Trophoblast cell (in vitro differentiated cells and primary cell): ENCODE results near the gene NAIP. TPM values are rescaled to one million over a fixed set of nuclear protein-coding genes. Genes with fewer than 3 reads are reported as not detected.
"Not testable (repeated sequence)": the region's sequence is repeated elsewhere in the genome, so short reads cannot be mapped to it uniquely, and the experiment has no call there.

Experiments
- DNase-seq, 2 donors: peaks; one replicate each; pipeline ENCODE4 v3.0.0-alpha.2; 2016
- H2AFZ ChIP-seq: 2 replicates; pipeline ENCODE4 v1.6.1; 2013; ENCODE audit warnings: low read length, moderate library complexity, mild to moderate bottlenecking; ENCODE audit not compliant: insufficient read depth, poor library complexity
- H2AK5ac ChIP-seq: 2 replicates; pipeline ENCODE4 v1.6.1; 2013; ENCODE audit warnings: mild to moderate bottlenecking, low read length
- H2BK120ac ChIP-seq: 2 replicates; pipeline ENCODE4 v1.6.1; 2013; ENCODE audit warnings: low read length, mild to moderate bottlenecking, moderate library complexity; ENCODE audit not compliant: insufficient read depth, poor library complexity
- H2BK12ac ChIP-seq: 2 replicates; pipeline ENCODE4 v1.6.1; 2013; ENCODE audit warnings: mild to moderate bottlenecking, low read length, moderate library complexity
- H2BK5ac ChIP-seq: 2 replicates; pipeline ENCODE4 v1.6.1; 2013; ENCODE audit warnings: low read length, low read depth, moderate library complexity, mild to moderate bottlenecking; ENCODE audit not compliant: poor library complexity
- H3K14ac ChIP-seq: 2 replicates; pipeline ENCODE4 v1.6.1; 2013; ENCODE audit warnings: mild to moderate bottlenecking, low read length
- H3K18ac ChIP-seq: 2 replicates; pipeline ENCODE4 v1.6.1; 2013; ENCODE audit warnings: mild to moderate bottlenecking, low read length
- H3K23ac ChIP-seq: 2 replicates; pipeline ENCODE4 v1.6.1; 2013; ENCODE audit warnings: low read length
- H3K27ac ChIP-seq: 2 replicates; pipeline ENCODE4 v1.5.1; 2013; ENCODE audit warnings: low read depth, mild to moderate bottlenecking, inconsistent platforms, low read length, moderate library complexity
- H3K27me3 ChIP-seq: 2 replicates; pipeline ENCODE4 v1.6.1; 2013; ENCODE audit warnings: inconsistent platforms, mild to moderate bottlenecking, low read length, moderate library complexity; ENCODE audit not compliant: insufficient read depth
- H3K36me3 ChIP-seq, 2 experiments: 1 replicate in 1 of 2; 2 replicates in 1 of 2; pipeline ENCODE4 v1.6.1; 2013; ENCODE audit warnings: low read length in 2 of 2, mild to moderate bottlenecking in 2 of 2, moderate library complexity in 1 of 2; ENCODE audit not compliant: insufficient read depth in 2 of 2, control insufficient read depth in 1 of 2
- H3K4ac ChIP-seq: 2 replicates; pipeline ENCODE4 v1.6.1; 2013; ENCODE audit warnings: low read depth, mild to moderate bottlenecking, low read length, moderate library complexity
- H3K4me1 ChIP-seq, 2 experiments: 1 replicate in 1 of 2; 2 replicates in 1 of 2; pipeline ENCODE4 v1.6.1; 2013; ENCODE audit warnings: low read length in 2 of 2, mild to moderate bottlenecking in 2 of 2, moderate library complexity in 1 of 2; ENCODE audit not compliant: insufficient read depth in 2 of 2, control insufficient read depth in 1 of 2
- H3K4me2 ChIP-seq: 2 replicates; pipeline ENCODE4 v1.6.1; 2013; ENCODE audit warnings: inconsistent platforms, mild to moderate bottlenecking, low read length, moderate library complexity
- H3K4me3 ChIP-seq: 2 replicates; pipeline ENCODE4 v1.5.1; 2013; ENCODE audit warnings: mild to moderate bottlenecking, low read depth, low read length, inconsistent platforms
- H3K79me1 ChIP-seq: one replicate; pipeline ENCODE4 v1.6.1; 2013; ENCODE audit warnings: low read length
- H3K79me2 ChIP-seq: 2 replicates; pipeline ENCODE4 v1.6.1; 2013; ENCODE audit warnings: low read length, mild to moderate bottlenecking; ENCODE audit not compliant: control insufficient read depth, insufficient read depth, poor library complexity
- H3K9ac ChIP-seq: 2 replicates; pipeline ENCODE4 v1.6.1; 2013; ENCODE audit warnings: mild to moderate bottlenecking, low read length
- H3K9me3 ChIP-seq: 2 replicates; pipeline ENCODE4 v1.6.1; 2013; ENCODE audit warnings: low read depth, mild to moderate bottlenecking, control low read depth, inconsistent platforms, low read length; ENCODE audit not compliant: insufficient read depth
- H4K12ac ChIP-seq: 2 replicates; pipeline ENCODE4 v1.6.1; 2013; ENCODE audit warnings: low read depth, mild to moderate bottlenecking, low read length, moderate library complexity
- H4K8ac ChIP-seq: 2 replicates; pipeline ENCODE4 v1.6.1; 2013; ENCODE audit warnings: low read depth, mild to moderate bottlenecking, low read length, moderate library complexity
- H4K91ac ChIP-seq: one replicate; pipeline ENCODE4 v1.6.1; 2013; ENCODE audit warnings: low read depth, mild to moderate bottlenecking, low read length, moderate library complexity
- WGBS: extraction: QIAGEN DNeasy Blood & Tissue Kit; methylation state at CpG from one replicate; pipeline ENCODE4 v1.1.7; 2013; ENCODE audit warnings: missing lambda C conversion rate; ENCODE audit not compliant: insufficient read length, insufficient coverage; ENCODE audit errors: extremely low coverage; 5-methylcytosine and 5-hydroxymethylcytosine counted together
- polyA plus RNA-seq: library from polyadenylated mRNA; stranded (reverse); fragments of 200-250 nt; gene quantifications from 2 replicates; pipeline ENCODE4 v1.2.3, GENCODE V29; 2013

Gene NAIP
- polyA plus RNA-seq, result 2.0 and 2.1 TPM in 2 replicates

- not testable (repeated sequence) for H3K79me2 ChIP-seq, H3K4me3 ChIP-seq, DNase-seq, H3K9me3 ChIP-seq, H3K27ac ChIP-seq, H3K14ac ChIP-seq, H4K91ac ChIP-seq, H3K79me1 ChIP-seq, H4K8ac ChIP-seq, H2AK5ac ChIP-seq, H3K18ac ChIP-seq, H2BK12ac ChIP-seq, H2AFZ ChIP-seq, H2BK120ac ChIP-seq, H3K36me3 ChIP-seq, H4K12ac ChIP-seq, H3K27me3 ChIP-seq, H3K4me2 ChIP-seq, H3K9ac ChIP-seq, H3K4ac ChIP-seq, H3K23ac ChIP-seq, H2BK5ac ChIP-seq, H3K4me1 ChIP-seq
- WGBS, result no CpG with 5 or more reads among the region's 8 CpGs
These were observed at the start of gene NAIP for GRCh38 chr5:71025289-71025953. NAIP (minus strand) TSS chr5:71025339; CDS start chr5:71012915, 12,424 bp downstream.

GRCh38 chr5:71067262-71067928, 42.3 kb upstream of the NAIP start, which contains the start of gene GTF2H2:
GTF2H2 (minus strand) TSS chr5:71067676; CDS start chr5:71062763, 4,913 bp downstream.
- not testable (repeated sequence) for H2BK120ac ChIP-seq, H4K12ac ChIP-seq, H3K79me1 ChIP-seq, H3K9me3 ChIP-seq, H3K36me3 ChIP-seq, H3K4me3 ChIP-seq, H2AK5ac ChIP-seq, H2BK12ac ChIP-seq, H3K79me2 ChIP-seq, H2BK5ac ChIP-seq, H4K91ac ChIP-seq, H2AFZ ChIP-seq, H3K4me2 ChIP-seq, DNase-seq, H3K18ac ChIP-seq, H3K9ac ChIP-seq, H3K4me1 ChIP-seq, H3K27me3 ChIP-seq, H3K23ac ChIP-seq, H3K4ac ChIP-seq, H3K14ac ChIP-seq, H3K27ac ChIP-seq, H4K8ac ChIP-seq
- WGBS, result no CpG with 5 or more reads among the region's 46 CpGs

GRCh38 chr5:71061322-71061721, 36.2 kb upstream of the NAIP start:
- H3K36me3 ChIP-seq, H2BK12ac ChIP-seq, H3K27ac ChIP-seq, H3K79me2 ChIP-seq, H3K9ac ChIP-seq, H3K4me3 ChIP-seq, H2AK5ac ChIP-seq, H3K9me3 ChIP-seq, H4K12ac ChIP-seq, H3K18ac ChIP-seq, H2BK5ac ChIP-seq, H3K4me1 ChIP-seq, H4K8ac ChIP-seq, DNase-seq, H2AFZ ChIP-seq, H3K4ac ChIP-seq, H3K23ac ChIP-seq, H3K79me1 ChIP-seq, H4K91ac ChIP-seq, H3K14ac ChIP-seq, H3K4me2 ChIP-seq, H3K27me3 ChIP-seq, H2BK120ac ChIP-seq: not testable (repeated sequence)
- WGBS, result no CpG with 5 or more reads among the region's 1 CpG

GRCh38 chr5:71059426-71059825, 34.3 kb upstream of the NAIP start:
- H4K8ac ChIP-seq, H3K79me2 ChIP-seq, H3K27ac ChIP-seq, H4K91ac ChIP-seq, H3K4me2 ChIP-seq, H2AK5ac ChIP-seq, H3K36me3 ChIP-seq, H3K14ac ChIP-seq, DNase-seq, H3K4me1 ChIP-seq, H3K27me3 ChIP-seq, H3K4ac ChIP-seq, H2BK5ac ChIP-seq, H2BK120ac ChIP-seq, H3K79me1 ChIP-seq, H4K12ac ChIP-seq, H2AFZ ChIP-seq, H3K9ac ChIP-seq, H3K23ac ChIP-seq, H2BK12ac ChIP-seq, H3K9me3 ChIP-seq, H3K4me3 ChIP-seq, H3K18ac ChIP-seq: not testable (repeated sequence)
- no CpG with 5 or more reads among the region's 3 CpGs for WGBS
